Stomach smooth muscle (tissue), 2 donors: ENCODE data around the gene AGBL4.

ENCODE experiments used
- H3K27ac ChIP-seq: one replicate; pipeline ENCODE4 v1.7.0; 2013; ENCODE audit warnings: mild to moderate bottlenecking, low read length, inconsistent platforms
- H3K27me3 ChIP-seq, 2 donors: one replicate each; pipeline ENCODE4 v1.7.0; 2013; ENCODE audit warnings: low read length in 2 of 2; ENCODE audit not compliant: insufficient read depth in 2 of 2, control insufficient read depth in 1 of 2
- H3K36me3 ChIP-seq, 2 donors: one replicate each; pipeline ENCODE4 v1.7.0; 2013; ENCODE audit warnings: low read length in 2 of 2; ENCODE audit not compliant: control insufficient read depth in 2 of 2, insufficient read depth in 2 of 2
- H3K4me1 ChIP-seq: one replicate; pipeline ENCODE4 v1.7.0; 2013; ENCODE audit warnings: low read length; ENCODE audit not compliant: control insufficient read depth, insufficient read depth
- H3K4me3 ChIP-seq, 2 donors: one replicate each; pipeline ENCODE4 v1.7.0; 2013; ENCODE audit warnings: low read length in 2 of 2
- H3K9ac ChIP-seq, 2 donors: one replicate each; pipeline ENCODE4 v1.7.0; 2013; ENCODE audit warnings: low read length in 2 of 2, mild to moderate bottlenecking in 1 of 2
- H3K9me3 ChIP-seq, 2 donors: one replicate each; pipeline ENCODE4 v1.7.0; 2013; ENCODE audit warnings: low read length in 2 of 2; ENCODE audit not compliant: control insufficient read depth in 2 of 2
- donor health status: healthy.
- donor health status: Pancreatic carcinoma.

Gene AGBL4

GRCh38 chr1:48953617-48954016, 1070.1 kb downstream of the AGBL4 start:
- H3K9me3 ChIP-seq = no peaks in the 10 kb centered on the region
- no peaks in the 10 kb centered on the region for H3K4me1 ChIP-seq
- H3K27me3 ChIP-seq = no peaks in the 10 kb centered on the region
- H3K9ac ChIP-seq = no peak overlapping the region
- H3K4me3 ChIP-seq = no peak overlapping the region
- H3K27ac ChIP-seq = no peak overlapping the region
- H3K36me3 ChIP-seq = no peaks in the 10 kb centered on the region

DNA sequence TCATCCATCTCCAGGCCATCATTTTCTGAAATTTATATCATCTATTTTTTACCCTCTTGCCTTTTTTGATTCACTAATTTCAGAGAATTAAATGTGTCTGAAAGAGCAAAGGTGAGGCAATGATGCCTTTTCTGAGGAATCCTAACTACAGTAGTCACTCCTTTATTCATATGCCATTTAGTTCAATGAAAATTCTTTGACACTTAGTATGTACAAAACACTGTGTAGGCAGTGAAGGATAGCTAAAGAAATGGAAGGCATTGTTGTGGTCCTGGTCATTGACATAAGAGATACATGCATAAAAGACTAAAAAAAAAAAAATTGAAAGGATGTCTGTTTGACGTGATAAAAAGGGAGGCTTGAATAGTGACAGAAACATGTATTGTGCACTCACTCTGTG, 1075.2 kb downstream of the AGBL4 start:
- Histone ChIP-seq H3K9me3 (no peaks in the 10 kb centered on the region), H3K9ac (no peak overlapping the region), H3K36me3 (no peaks in the 10 kb centered on the region), H3K4me1 (peaks cover 3% of the 10 kb centered on the region), H3K27ac (no peak overlapping the region), H3K4me3 (no peak overlapping the region), H3K27me3 (no peaks in the 10 kb centered on the region)

DNA sequence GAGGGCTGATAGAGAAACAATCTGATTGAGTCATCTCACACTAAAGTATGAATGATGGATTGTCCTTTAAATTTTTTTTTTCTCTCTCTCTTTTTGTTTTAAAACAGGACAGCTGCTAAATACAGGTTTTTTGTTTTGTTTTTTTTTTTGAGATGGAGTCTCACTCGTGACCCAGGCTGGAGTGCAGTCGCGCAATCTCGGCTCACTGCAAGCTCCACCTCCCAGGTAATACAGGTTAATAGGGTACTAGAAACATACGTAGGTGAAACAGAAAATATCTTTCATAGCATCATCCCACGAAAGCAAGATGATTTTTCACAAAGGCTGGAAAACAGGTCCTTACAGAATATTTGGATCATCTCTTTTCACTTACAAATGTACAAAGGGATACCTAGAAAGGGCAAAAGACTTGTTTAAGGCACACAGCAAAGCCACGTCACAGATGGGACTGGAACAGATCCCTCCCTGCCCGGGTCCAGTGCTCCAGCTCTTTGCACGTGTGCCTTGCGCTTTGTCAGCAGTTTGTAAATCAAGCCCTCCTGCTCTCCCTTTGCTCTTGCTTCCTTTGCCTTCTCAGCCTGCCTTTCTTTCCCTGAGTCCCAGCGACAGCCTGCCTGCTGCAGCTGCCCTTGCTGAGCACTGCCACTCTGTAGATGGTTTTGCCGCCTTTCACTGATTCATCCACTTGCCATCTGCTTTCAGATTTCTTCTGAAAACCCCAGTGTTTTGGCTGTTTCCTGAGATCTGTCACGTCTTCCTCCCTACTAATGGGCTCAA, 1075.8 kb downstream of the AGBL4 start:
- H3K4me3 ChIP-seq = no peak overlapping the region
- peak overlapping the region; percentile 1 for H3K27ac ChIP-seq
- no peak overlapping the region for H3K9ac ChIP-seq
- no peaks in the 10 kb centered on the region for H3K36me3 ChIP-seq
- no peaks in the 10 kb centered on the region for H3K27me3 ChIP-seq
- no peaks in the 10 kb centered on the region for H3K9me3 ChIP-seq
- H3K4me1 ChIP-seq = peaks cover 3% of the 10 kb centered on the region

DNA sequence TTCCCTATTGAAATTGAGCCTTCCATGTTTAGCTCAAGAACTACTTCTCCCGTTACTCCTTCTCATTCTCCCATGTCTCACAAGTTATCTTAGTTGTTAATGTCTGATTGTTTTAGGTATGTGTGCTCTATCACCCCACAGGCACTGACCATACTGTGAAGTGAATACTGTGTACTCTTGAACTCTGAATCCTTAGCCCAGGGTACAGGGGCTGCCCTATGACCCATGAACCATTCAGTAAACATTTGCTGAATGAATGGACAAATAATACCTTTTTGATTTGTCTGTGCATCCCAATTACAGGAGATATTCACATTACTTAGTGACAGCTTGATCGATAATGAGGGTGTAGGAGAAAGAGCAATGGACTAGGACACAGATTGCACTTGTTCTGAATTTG, 1077.7 kb downstream of the AGBL4 start:
- Histone ChIP-seq H3K9ac (no peak overlapping the region), H3K4me3 (no peak overlapping the region), H3K27me3 (no peaks in the 10 kb centered on the region), H3K9me3 (no peaks in the 10 kb centered on the region), H3K4me1 (peaks cover 3% of the 10 kb centered on the region), H3K36me3 (no peaks in the 10 kb centered on the region), H3K27ac (no peak overlapping the region)

DNA sequence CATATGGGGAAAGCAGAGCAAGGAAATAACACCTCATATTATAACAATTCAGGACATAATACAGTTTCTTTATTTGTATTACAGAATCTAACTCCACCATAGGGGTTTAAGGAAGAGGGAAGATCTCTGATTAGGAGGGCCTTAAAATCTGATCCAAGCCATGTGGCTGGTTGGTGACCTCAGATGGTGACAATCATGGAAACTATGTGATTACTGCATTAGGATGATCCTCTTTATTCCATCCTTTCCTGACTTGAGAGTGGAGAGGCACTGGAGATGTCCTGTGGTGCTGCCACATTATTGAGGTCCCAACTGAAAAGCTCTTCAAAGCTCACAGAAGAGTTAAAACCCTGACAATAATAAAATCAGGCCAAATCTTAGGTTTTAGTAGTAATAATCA, 1078.9 kb downstream of the AGBL4 start:
- no peaks in the 10 kb centered on the region for H3K36me3 ChIP-seq
- peaks cover 3% of the 10 kb centered on the region for H3K4me1 ChIP-seq
- no peak overlapping the region for H3K9ac ChIP-seq
- no peak overlapping the region for H3K27ac ChIP-seq
- no peaks in the 10 kb centered on the region for H3K27me3 ChIP-seq
- H3K9me3 ChIP-seq = no peaks in the 10 kb centered on the region
- H3K4me3 ChIP-seq = no peak overlapping the region

- Histone ChIP-seq H3K36me3 (no peaks in the 10 kb centered on the region), H3K9ac (no peak overlapping the region), H3K9me3 (no peaks in the 10 kb centered on the region), H3K27ac (no peak overlapping the region), H3K27me3 (no peaks in the 10 kb centered on the region), H3K4me3 (no peak overlapping the region), H3K4me1 (peaks cover 3% of the 10 kb centered on the region)
These were observed 1079.9 kb downstream of the AGBL4 start for GRCh38 chr1:48943826-48944225.

- Histone ChIP-seq H3K4me1 (peaks cover 3% of the 10 kb centered on the region), H3K27me3 (no peaks in the 10 kb centered on the region), H3K36me3 (no peaks in the 10 kb centered on the region), H3K27ac (no peak overlapping the region), H3K9me3 (no peaks in the 10 kb centered on the region), H3K4me3 (no peak overlapping the region), H3K9ac (no peak overlapping the region)
These were observed 1080.4 kb downstream of the AGBL4 start for GRCh38 chr1:48943393-48943792.

DNA sequence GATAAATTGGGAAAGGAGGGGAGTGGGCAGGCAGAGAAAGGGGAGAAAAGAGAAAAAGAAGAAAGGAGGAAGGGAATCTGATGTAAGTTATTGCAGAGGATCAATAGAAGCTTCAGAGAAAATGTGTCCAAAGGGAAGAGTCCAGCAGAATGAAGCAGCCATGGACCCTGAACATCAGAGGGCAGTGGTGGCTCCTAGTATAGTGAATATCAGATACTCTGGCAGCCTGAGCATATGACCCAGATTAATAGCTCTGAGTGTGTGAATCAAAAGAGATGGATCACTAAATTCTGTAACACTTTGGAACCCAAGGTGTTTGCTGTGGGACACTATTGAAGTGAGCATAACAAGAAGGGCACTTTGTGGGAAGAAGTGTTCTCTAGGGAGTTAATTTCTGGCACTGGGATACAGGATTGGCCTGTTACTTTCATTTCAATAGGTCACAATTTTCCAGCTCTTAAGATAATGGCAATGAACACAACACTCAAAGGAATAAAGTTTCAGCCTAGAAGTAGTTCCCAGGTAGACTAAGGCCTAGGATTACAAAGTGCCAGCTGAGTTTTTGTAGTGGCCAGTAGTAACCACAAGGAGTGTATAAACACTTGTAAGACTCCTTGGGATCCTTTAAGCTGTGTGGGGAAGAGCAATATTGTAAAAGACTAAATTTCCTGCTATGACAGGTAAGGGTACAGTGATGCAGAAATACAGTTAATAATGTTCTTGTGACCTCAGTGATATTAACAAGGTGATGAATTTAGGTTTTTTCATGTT, 1082.6 kb downstream of the AGBL4 start:
- H3K9ac ChIP-seq = no peak overlapping the region
- peaks cover 3% of the 10 kb centered on the region for H3K4me1 ChIP-seq
- H3K27ac ChIP-seq = no peak overlapping the region
- no peaks in the 10 kb centered on the region for H3K27me3 ChIP-seq
- H3K36me3 ChIP-seq = no peaks in the 10 kb centered on the region
- H3K4me3 ChIP-seq = no peak overlapping the region
- no peaks in the 10 kb centered on the region for H3K9me3 ChIP-seq

- Histone ChIP-seq H3K4me3 (no peak overlapping the region), H3K27ac (no peak overlapping the region), H3K4me1 (peaks cover 3% of the 10 kb centered on the region), H3K36me3 (no peaks in the 10 kb centered on the region), H3K9ac (no peak overlapping the region), H3K9me3 (no peaks in the 10 kb centered on the region), H3K27me3 (no peaks in the 10 kb centered on the region)
These were observed 1083.4 kb downstream of the AGBL4 start for GRCh38 chr1:48940354-48940753.

DNA sequence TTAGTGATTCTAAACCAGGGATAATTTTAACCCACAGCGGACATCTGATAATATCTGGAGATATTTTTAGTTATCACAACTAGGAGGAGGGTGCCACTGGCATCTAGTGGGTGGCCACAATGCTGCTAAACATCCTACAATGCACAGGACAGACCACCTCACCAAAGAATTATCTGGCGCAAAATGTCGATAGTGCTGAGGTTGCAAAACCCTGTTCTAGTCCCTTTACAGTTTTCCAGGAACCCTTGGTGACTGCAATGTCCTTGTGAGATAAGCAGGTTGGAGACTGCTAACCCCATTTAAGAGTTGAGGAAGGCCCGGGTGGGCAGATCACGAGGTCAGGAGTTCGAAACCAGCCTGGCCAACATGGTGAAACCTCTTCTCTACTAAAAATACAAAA, 1083.9 kb downstream of the AGBL4 start:
- Histone ChIP-seq H3K9me3 (no peaks in the 10 kb centered on the region), H3K27me3 (no peaks in the 10 kb centered on the region), H3K27ac (no peak overlapping the region), H3K4me1 (peaks cover 3% of the 10 kb centered on the region), H3K36me3 (no peaks in the 10 kb centered on the region), H3K9ac (no peak overlapping the region), H3K4me3 (no peak overlapping the region)

GRCh38 chr1:48939042-48939441, 1084.7 kb downstream of the AGBL4 start:
- no peak overlapping the region for H3K27ac ChIP-seq
- no peak overlapping the region for H3K4me3 ChIP-seq

More at GRCh38 chr1:48939042-48939441, 1084.7 kb downstream of the AGBL4 start:
- Histone ChIP-seq H3K27me3 (no peaks in the 10 kb centered on the region), H3K9me3 (no peaks in the 10 kb centered on the region), H3K4me1 (peaks cover 3% of the 10 kb centered on the region), H3K36me3 (no peaks in the 10 kb centered on the region), H3K9ac (no peak overlapping the region)
